Tibial nerve (tissue), 4 donors: ENCODE results near the gene OPCML.

Experiments used
- EP300 ChIP-seq, 2 donors: sonication (generic); formaldehyde crosslinking; IDR thresholded peaks; one replicate each; pipeline ENCODE4 v1.6.1; 2017; ENCODE audit warnings: antibody characterized with exemption in 2 of 2, mild to moderate bottlenecking in 1 of 2
- POLR2A ChIP-seq, 2 donors: fragments of 450-650 bp; IDR thresholded peaks; one replicate each; pipeline ENCODE4 v1.6.1; 2017; ENCODE audit warnings: antibody characterized with exemption in 2 of 2, mild to moderate bottlenecking in 2 of 2, moderate library complexity in 2 of 2
- TF ChIP-seq, protein P1 (sequence below), 5 experiments: fragments of 200-600 bp in 3 of 5; fragments of 450-650 bp in 2 of 5; sonication (generic) in 3 of 5; IDR thresholded peaks; one replicate each; pipeline ENCODE4 v1.5.1; 2016 to 2019; ENCODE audit warnings: antibody characterized with exemption in 5 of 5, mild to moderate bottlenecking in 3 of 5, moderate library complexity in 2 of 5

- no peak for TF ChIP-seq POLR2A (IDR thresholded peaks at IDR 0.05)
- TF ChIP-seq, protein P1, sequence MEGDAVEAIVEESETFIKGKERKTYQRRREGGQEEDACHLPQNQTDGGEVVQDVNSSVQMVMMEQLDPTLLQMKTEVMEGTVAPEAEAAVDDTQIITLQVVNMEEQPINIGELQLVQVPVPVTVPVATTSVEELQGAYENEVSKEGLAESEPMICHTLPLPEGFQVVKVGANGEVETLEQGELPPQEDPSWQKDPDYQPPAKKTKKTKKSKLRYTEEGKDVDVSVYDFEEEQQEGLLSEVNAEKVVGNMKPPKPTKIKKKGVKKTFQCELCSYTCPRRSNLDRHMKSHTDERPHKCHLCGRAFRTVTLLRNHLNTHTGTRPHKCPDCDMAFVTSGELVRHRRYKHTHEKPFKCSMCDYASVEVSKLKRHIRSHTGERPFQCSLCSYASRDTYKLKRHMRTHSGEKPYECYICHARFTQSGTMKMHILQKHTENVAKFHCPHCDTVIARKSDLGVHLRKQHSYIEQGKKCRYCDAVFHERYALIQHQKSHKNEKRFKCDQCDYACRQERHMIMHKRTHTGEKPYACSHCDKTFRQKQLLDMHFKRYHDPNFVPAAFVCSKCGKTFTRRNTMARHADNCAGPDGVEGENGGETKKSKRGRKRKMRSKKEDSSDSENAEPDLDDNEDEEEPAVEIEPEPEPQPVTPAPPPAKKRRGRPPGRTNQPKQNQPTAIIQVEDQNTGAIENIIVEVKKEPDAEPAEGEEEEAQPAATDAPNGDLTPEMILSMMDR (IDR thresholded peaks at IDR 0.05) = no peak
- TF ChIP-seq EP300 (IDR thresholded peaks at IDR 0.05) = no peak
These were observed 817.4 kb downstream of the OPCML start for GRCh38 chr11:132714859-132715440.
